ENCODE measurements around the gene KIF12.

DNA sequence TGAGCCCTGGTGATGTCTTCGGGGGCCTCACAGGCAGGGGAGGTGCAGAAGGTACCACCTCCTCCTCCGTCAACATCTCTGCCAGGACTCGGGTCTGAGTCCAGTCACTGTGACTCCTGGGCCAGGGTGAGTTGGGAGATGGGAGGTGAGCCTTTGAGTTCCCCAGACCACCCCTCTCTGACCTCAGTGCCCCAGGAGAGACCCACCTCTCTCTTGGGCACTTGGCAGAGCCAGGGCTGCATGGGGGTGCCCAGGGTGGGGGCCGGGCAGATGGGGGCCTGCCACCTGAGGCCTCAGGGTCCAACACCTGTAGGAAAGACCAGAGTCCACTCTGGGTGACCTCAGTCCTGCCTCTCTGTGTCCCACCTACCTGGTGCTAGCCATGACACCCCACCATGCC, 6.8 kb downstream of the KIF12 start:
- TF ChIP-seq CTCF (IDR thresholded peaks at IDR 0.05; ENCODE audit: control extremely low read depth in 1 of 3, insufficient read depth in 1 of 3, low read depth in 1 of 3, low read length in 3 of 3) (no peak), EGR1 (IDR thresholded peaks at IDR 0.05; ENCODE audit: borderline replicate concordance, low read depth, low read length) (no peak), USF2 (IDR thresholded peaks at IDR 0.05; ENCODE audit: low read length) (no peak), YY1 (IDR thresholded peaks at IDR 0.05; ENCODE audit: low read depth, low read length) (no peak), EZH2 (IDR thresholded peaks at IDR 0.05; ENCODE audit: low read depth, low read length, severe bottlenecking) (no peak), FOSL1 (IDR thresholded peaks at IDR 0.05; ENCODE audit: insufficient read depth, low read depth, low read length) (no peak), RFX5 (IDR thresholded peaks at IDR 0.05; ENCODE audit: borderline replicate concordance, low read depth, low read length) (no peak), POLR2A (IDR thresholded peaks at IDR 0.05; ENCODE audit: control extremely low read depth in 1 of 2, low read depth in 2 of 2, low read length in 2 of 2) (no peak)

Measured in H1 (cell line).